Measurements from ENCODE around the gene NFAT5.
"Not testable (repeated sequence)": the region's sequence is repeated elsewhere in the genome, so short reads cannot be mapped to it uniquely, and the experiment has no call there.

NFAT5 gene

DNA sequence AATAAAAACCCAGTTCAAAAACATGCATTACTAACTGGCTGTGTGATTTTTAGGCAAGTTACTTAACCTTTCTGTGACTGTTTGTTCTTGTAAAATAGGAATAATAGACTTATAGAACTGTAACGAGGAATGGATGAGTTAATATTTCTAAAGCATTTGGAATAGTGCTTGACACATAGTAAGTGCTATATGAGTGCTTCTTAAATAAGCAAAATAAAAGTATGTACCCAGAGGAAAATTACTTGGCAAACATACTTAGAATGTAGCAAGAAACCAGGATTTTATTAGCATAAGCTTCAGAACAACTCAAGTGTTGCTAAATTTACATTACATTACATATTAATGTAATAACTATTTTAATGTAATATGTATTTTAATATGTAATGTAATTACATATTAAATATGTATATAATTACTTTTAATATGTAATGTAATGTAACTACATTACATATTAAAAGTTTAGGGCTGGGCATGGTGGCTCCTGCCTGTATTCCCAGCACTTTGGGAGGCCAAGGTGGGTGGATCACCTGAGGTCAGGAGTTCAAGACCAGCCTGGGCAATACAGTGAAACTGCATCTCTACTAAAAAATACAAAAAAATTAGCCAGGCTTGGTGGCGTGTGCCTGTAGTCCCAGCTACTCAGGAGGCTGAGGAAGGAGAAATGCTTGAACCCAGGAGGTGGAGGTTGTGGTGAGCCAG, 14.2 kb downstream of the NFAT5 start:
- no peaks in the 10 kb centered on the region for H3K9me3 ChIP-seq (replicated peaks in 1 of 2; ENCODE audit: control insufficient read depth in 2 of 2, insufficient read depth in 1 of 2, low read depth in 1 of 2, low read length in 2 of 2)
- peaks cover 0 to 27% of the 10 kb centered on the region in 2 donors for H3K36me3 ChIP-seq (replicated peaks in 1 of 2; ENCODE audit: control insufficient read depth in 2 of 2, insufficient read depth in 2 of 2, low read length in 2 of 2)
- H2BK15ac ChIP-seq (ENCODE audit: low read length) = no peak overlapping the region
- H2BK120ac ChIP-seq (ENCODE audit: low read depth, low read length) = no peak overlapping the region
- no peaks in the 10 kb centered on the region for H3K27me3 ChIP-seq (ENCODE audit: control insufficient read depth in 3 of 3, insufficient read depth in 3 of 3, low read depth in 1 of 3, low read length in 3 of 3)
- H2AK5ac ChIP-seq (ENCODE audit: low read depth, low read length) = no peak overlapping the region
- H2BK12ac ChIP-seq (ENCODE audit: low read length) = no peak overlapping the region
- no peak overlapping the region for H2BK5ac ChIP-seq (ENCODE audit: low read length)
- no peak overlapping the region for H3K9ac ChIP-seq (ENCODE audit: low read depth, low read length, poor library complexity)
- H3K4me3 ChIP-seq (ENCODE audit: low read length in 2 of 2) = no peak overlapping the region
- no peak overlapping the region for H3K14ac ChIP-seq (ENCODE audit: low read length)
- no CpG with 5 or more reads among the region's 2 CpGs for WGBS, 2 donors (ENCODE audit: extremely low coverage in 2 of 2, insufficient read length in 2 of 2, insufficient replicate concordance in 1 of 2)
- H4K91ac ChIP-seq (ENCODE audit: low read depth, low read length, poor library complexity) = no peak overlapping the region
- H3K4me2 ChIP-seq (ENCODE audit: insufficient read depth, low read length, poor library complexity, severe bottlenecking) = no peak overlapping the region
- H4K8ac ChIP-seq (ENCODE audit: low read depth, low read length) = no peak overlapping the region
- H2AFZ ChIP-seq (ENCODE audit: low read length) = no peak overlapping the region
- DNase-seq (ENCODE audit: low spot score) = no peak
- no peak overlapping the region for H3K18ac ChIP-seq (ENCODE audit: low read length)
- H3K23ac ChIP-seq (ENCODE audit: low read depth, low read length, poor library complexity) = no peak overlapping the region
- no peak overlapping the region for H3K4ac ChIP-seq (ENCODE audit: low read length)
- H3K27ac ChIP-seq (replicated peaks; ENCODE audit: low read length) = no peak overlapping the region
- H3K79me1 ChIP-seq (ENCODE audit: low read depth, low read length) = no peaks in the 10 kb centered on the region
- peaks cover 0 to 2% of the 10 kb centered on the region in 2 donors for H3K4me1 ChIP-seq (ENCODE audit: control insufficient read depth in 2 of 2, insufficient read depth in 1 of 2, low read depth in 1 of 2, low read length in 2 of 2)

- peaks cover 0 to 26% of the 10 kb centered on the region in 2 donors for H3K36me3 ChIP-seq (replicated peaks in 1 of 2; ENCODE audit: control insufficient read depth in 2 of 2, insufficient read depth in 2 of 2, low read length in 2 of 2)
- H2BK15ac ChIP-seq (ENCODE audit: low read length) = no peak overlapping the region
- DNase-seq (ENCODE audit: low spot score) = no peak
- no peak overlapping the region for H2BK5ac ChIP-seq (ENCODE audit: low read length)
- H2BK120ac ChIP-seq (ENCODE audit: low read depth, low read length) = no peak overlapping the region
- no peak overlapping the region for H3K27ac ChIP-seq (replicated peaks; ENCODE audit: low read length)
- no peak overlapping the region for H4K91ac ChIP-seq (ENCODE audit: low read depth, low read length, poor library complexity)
- no peak overlapping the region for H3K4ac ChIP-seq (ENCODE audit: low read length)
- no peak overlapping the region for H3K18ac ChIP-seq (ENCODE audit: low read length)
- no peaks in the 10 kb centered on the region for H3K27me3 ChIP-seq (ENCODE audit: control insufficient read depth in 3 of 3, insufficient read depth in 3 of 3, low read depth in 1 of 3, low read length in 3 of 3)
- H3K14ac ChIP-seq (ENCODE audit: low read length) = no peak overlapping the region
- H3K9me3 ChIP-seq (replicated peaks in 1 of 2; ENCODE audit: control insufficient read depth in 2 of 2, insufficient read depth in 1 of 2, low read depth in 1 of 2, low read length in 2 of 2) = no peaks in the 10 kb centered on the region
- no peak overlapping the region for H3K23ac ChIP-seq (ENCODE audit: low read depth, low read length, poor library complexity)
- H3K4me2 ChIP-seq (ENCODE audit: insufficient read depth, low read length, poor library complexity, severe bottlenecking) = no peak overlapping the region
- H3K4me1 ChIP-seq (ENCODE audit: control insufficient read depth in 2 of 2, insufficient read depth in 1 of 2, low read depth in 1 of 2, low read length in 2 of 2) = peaks cover 0 to 2% of the 10 kb centered on the region in 2 donors
- no peaks in the 10 kb centered on the region for H3K79me1 ChIP-seq (ENCODE audit: low read depth, low read length)
- H3K4me3 ChIP-seq (ENCODE audit: low read length in 2 of 2) = no peak overlapping the region
- H2BK12ac ChIP-seq (ENCODE audit: low read length) = no peak overlapping the region
- H3K9ac ChIP-seq (ENCODE audit: low read depth, low read length, poor library complexity) = no peak overlapping the region
- H2AFZ ChIP-seq (ENCODE audit: low read length) = no peak overlapping the region
- H4K8ac ChIP-seq (ENCODE audit: low read depth, low read length) = no peak overlapping the region
- H2AK5ac ChIP-seq (ENCODE audit: low read depth, low read length) = no peak overlapping the region
Observed at GRCh38 chr16:69581297-69581696, 15.5 kb downstream of the NFAT5 start.

GRCh38 chr16:69584493-69584892, 18.7 kb downstream of the NFAT5 start:
- H3K79me1 ChIP-seq (ENCODE audit: low read depth, low read length); H3K9ac ChIP-seq (ENCODE audit: low read depth, low read length, poor library complexity); H2AFZ ChIP-seq (ENCODE audit: low read length); H3K27me3 ChIP-seq (ENCODE audit: control insufficient read depth in 3 of 3, insufficient read depth in 3 of 3, low read depth in 1 of 3, low read length in 3 of 3); H3K27ac ChIP-seq (replicated peaks; ENCODE audit: low read length); H4K91ac ChIP-seq (ENCODE audit: low read depth, low read length, poor library complexity); H2BK5ac ChIP-seq (ENCODE audit: low read length); H3K9me3 ChIP-seq (replicated peaks in 1 of 2; ENCODE audit: control insufficient read depth in 2 of 2, insufficient read depth in 1 of 2, low read depth in 1 of 2, low read length in 2 of 2); DNase-seq (ENCODE audit: low spot score); H3K14ac ChIP-seq (ENCODE audit: low read length); H3K4me2 ChIP-seq (ENCODE audit: insufficient read depth, low read length, poor library complexity, severe bottlenecking); H3K18ac ChIP-seq (ENCODE audit: low read length); H3K4me3 ChIP-seq (ENCODE audit: low read length in 2 of 2); H3K4ac ChIP-seq (ENCODE audit: low read length); H2BK12ac ChIP-seq (ENCODE audit: low read length); H2BK120ac ChIP-seq (ENCODE audit: low read depth, low read length); H2AK5ac ChIP-seq (ENCODE audit: low read depth, low read length); H2BK15ac ChIP-seq (ENCODE audit: low read length); H3K23ac ChIP-seq (ENCODE audit: low read depth, low read length, poor library complexity); H4K8ac ChIP-seq (ENCODE audit: low read depth, low read length); H3K4me1 ChIP-seq (ENCODE audit: control insufficient read depth in 2 of 2, insufficient read depth in 1 of 2, low read depth in 1 of 2, low read length in 2 of 2): not testable (repeated sequence)
- no CpG with 5 or more reads among the region's 5 CpGs for WGBS, 2 donors (ENCODE audit: extremely low coverage in 2 of 2, insufficient read length in 2 of 2, insufficient replicate concordance in 1 of 2)
- H3K36me3 ChIP-seq (replicated peaks in 1 of 2; ENCODE audit: control insufficient read depth in 2 of 2, insufficient read depth in 2 of 2, low read length in 2 of 2) = peaks cover 0 to 13% of the 10 kb centered on the region in 2 donors

DNA sequence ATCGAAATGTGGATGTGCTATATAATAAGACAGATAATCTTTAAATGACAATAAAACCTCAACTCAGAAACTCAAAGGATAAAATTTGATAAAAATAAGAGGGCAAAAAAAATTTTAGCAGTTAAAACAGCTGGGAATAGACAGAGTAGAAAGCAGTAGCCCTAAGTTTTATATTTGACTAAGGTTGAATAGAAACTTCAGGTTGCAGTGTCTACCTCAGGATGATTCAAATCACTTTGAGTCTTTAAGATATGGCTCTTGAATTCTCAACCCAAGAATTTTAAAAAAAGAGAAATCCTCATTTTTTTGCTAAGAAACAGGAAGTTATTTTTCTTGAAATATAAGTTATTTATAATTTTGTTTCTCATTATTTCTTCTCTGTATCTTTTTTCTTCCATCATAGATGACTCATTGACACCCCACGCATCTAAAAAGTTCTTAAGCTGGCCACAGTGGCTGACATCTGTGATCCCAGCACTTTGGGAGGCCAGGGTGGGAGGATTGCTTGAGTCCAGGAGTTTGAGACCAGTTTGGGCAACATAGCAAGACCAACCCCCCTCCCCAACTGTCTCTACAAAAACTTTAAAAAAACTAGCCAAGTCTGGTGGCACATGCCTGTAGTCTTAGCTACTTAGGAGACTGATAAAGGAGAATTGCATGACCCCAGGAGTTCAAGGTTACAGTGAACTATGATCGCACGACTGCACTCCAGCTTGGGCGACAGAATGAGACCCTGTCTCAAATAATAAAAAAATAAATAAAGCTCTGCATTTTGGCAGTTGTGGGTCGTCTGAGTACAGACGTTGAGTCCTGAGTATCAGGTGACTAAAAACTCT, 23.9 kb downstream of the NFAT5 start:
- Histone ChIP-seq H3K18ac (ENCODE audit: low read length) (no peak overlapping the region), H2BK120ac (ENCODE audit: low read depth, low read length) (no peak overlapping the region), H3K23ac (ENCODE audit: low read depth, low read length, poor library complexity) (no peak overlapping the region), H2AK5ac (ENCODE audit: low read depth, low read length) (no peak overlapping the region), H3K4me2 (ENCODE audit: insufficient read depth, low read length, poor library complexity, severe bottlenecking) (no peak overlapping the region), H3K4me3 (ENCODE audit: low read length in 2 of 2) (no peak overlapping the region), H3K14ac (ENCODE audit: low read length) (no peak overlapping the region), H3K79me1 (ENCODE audit: low read depth, low read length) (peaks cover 2% of the 10 kb centered on the region), H3K4ac (ENCODE audit: low read length) (no peak overlapping the region), H4K8ac (ENCODE audit: low read depth, low read length) (no peak overlapping the region), H2BK5ac (ENCODE audit: low read length) (no peak overlapping the region), H3K27ac (replicated peaks; ENCODE audit: low read length) (no peak overlapping the region), H3K4me1 (ENCODE audit: control insufficient read depth in 2 of 2, insufficient read depth in 1 of 2, low read depth in 1 of 2, low read length in 2 of 2) (no peaks in the 10 kb centered on the region), H2BK15ac (ENCODE audit: low read length) (no peak overlapping the region), H2BK12ac (ENCODE audit: low read length) (no peak overlapping the region), H3K27me3 (ENCODE audit: control insufficient read depth in 3 of 3, insufficient read depth in 3 of 3, low read depth in 1 of 3, low read length in 3 of 3) (no peaks in the 10 kb centered on the region), H2AFZ (ENCODE audit: low read length) (no peak overlapping the region), H3K9me3 (replicated peaks in 1 of 2; ENCODE audit: control insufficient read depth in 2 of 2, insufficient read depth in 1 of 2, low read depth in 1 of 2, low read length in 2 of 2) (no peaks in the 10 kb centered on the region), H3K9ac (ENCODE audit: low read depth, low read length, poor library complexity) (no peak overlapping the region), H3K36me3 (replicated peaks in 1 of 2; ENCODE audit: control insufficient read depth in 2 of 2, insufficient read depth in 2 of 2, low read length in 2 of 2) (peaks cover 0 to 5% of the 10 kb centered on the region in 2 donors), H4K91ac (ENCODE audit: low read depth, low read length, poor library complexity) (no peak overlapping the region)
- WGBS, 2 donors (ENCODE audit: extremely low coverage in 2 of 2, insufficient read length in 2 of 2, insufficient replicate concordance in 1 of 2) = no CpG with 5 or more reads among the region's 7 CpGs
- no peak for DNase-seq (ENCODE audit: low spot score)
